HEK293T (cell line): ENCODE measurements around the gene ADAD2.

Experiments used
- CTCF ChIA-PET: fragments of 350-600 bp; formaldehyde crosslinking; extraction: SDS; loops from one replicate; lab custom pipeline; 2021; ENCODE audit warnings: antibody characterized with exemption, inconsistent platforms; lab: Yijun Ruan, JAX
- POLR2A ChIA-PET: fragments of 350-600 bp; formaldehyde crosslinking; extraction: SDS; loops from one replicate; lab custom pipeline; 2020; ENCODE audit warnings: antibody characterized with exemption, inconsistent platforms; lab: Yijun Ruan, JAX
- DNase-seq: peaks from one replicate; pipeline ENCODE4 v3.0.0; 2012; ENCODE audit warnings: mixed read lengths; ENCODE audit errors: extremely low spot score
- ARNT ChIP-seq: fragments of 450-650 bp; IDR thresholded peaks from 2 replicates; pipeline ENCODE4 v1.6.1; 2017; ENCODE audit warnings: mild to moderate bottlenecking
- BHLHE40 ChIP-seq: fragments of 450-650 bp; IDR thresholded peaks from 2 replicates; pipeline ENCODE4 v1.6.1; 2016; ENCODE audit warnings: mild to moderate bottlenecking, moderate library complexity, borderline replicate concordance
- CTBP1 ChIP-seq: fragments of 450-650 bp; IDR thresholded peaks from 2 replicates; pipeline ENCODE4 v1.6.1; 2016; ENCODE audit warnings: borderline replicate concordance
- ELF4 ChIP-seq: fragments of 450-650 bp; IDR thresholded peaks from 2 replicates; pipeline ENCODE4 v1.6.1; 2017; ENCODE audit warnings: antibody characterized with exemption
- FOXA1 ChIP-seq: fragments of 450-650 bp; IDR thresholded peaks from 2 replicates; pipeline ENCODE4 v1.6.1; 2016; ENCODE audit warnings: mild to moderate bottlenecking
- FOXK2 ChIP-seq: fragments of 450-650 bp; IDR thresholded peaks from 2 replicates; pipeline ENCODE4 v1.6.1; 2016; ENCODE audit warnings: mild to moderate bottlenecking
- FOXM1 ChIP-seq: fragments of 450-650 bp; IDR thresholded peaks from 2 replicates; pipeline ENCODE4 v1.6.1; 2017; ENCODE audit warnings: mild to moderate bottlenecking, borderline replicate concordance
- HDGF ChIP-seq: fragments of 450-650 bp; IDR thresholded peaks from 2 replicates; pipeline ENCODE4 v1.6.1; 2017; ENCODE audit warnings: antibody characterized with exemption, borderline replicate concordance
- L3MBTL2 ChIP-seq: fragments of 450-650 bp; conservative IDR thresholded peaks from 2 replicates; pipeline ENCODE4 v1.6.1; 2016; ENCODE audit warnings: mild to moderate bottlenecking
- LEF1 ChIP-seq: fragments of 450-650 bp; IDR thresholded peaks from 2 replicates; pipeline ENCODE4 v1.6.1; 2017; ENCODE audit warnings: mild to moderate bottlenecking, borderline replicate concordance
- NFRKB ChIP-seq: fragments of 450-650 bp; IDR thresholded peaks from 2 replicates; pipeline ENCODE4 v1.6.1; 2016; ENCODE audit warnings: mild to moderate bottlenecking, moderate library complexity
- PKNOX1 ChIP-seq: fragments of 450-650 bp; IDR thresholded peaks from 2 replicates; pipeline ENCODE4 v1.6.1; 2016
- SP1 ChIP-seq: fragments of 450-650 bp; IDR thresholded peaks from 2 replicates; pipeline ENCODE4 v1.6.1; 2017
- SUZ12 ChIP-seq: fragments of 450-650 bp; IDR thresholded peaks from 2 replicates; pipeline ENCODE4 v1.6.1; 2016; ENCODE audit warnings: mild to moderate bottlenecking
- TARDBP ChIP-seq: fragments of 450-650 bp; IDR thresholded peaks from 2 replicates; pipeline ENCODE4 v1.6.1; 2016
- ZNF384 ChIP-seq: fragments of 450-650 bp; IDR thresholded peaks from 2 replicates; pipeline ENCODE4 v1.6.1; 2016

Gene ADAD2

GRCh38 chr16:84195201-84196093 lies 4.5 kb downstream of the ADAD2 start:
- POLR2A ChIA-PET, result interaction anchor here (0.9 kb wide), 1 partner anchor 8 kb away, joined by 3 read pairs; the partner anchor contains the start of gene TAF1C
- TF ChIP-seq ARNT (no peak), FOXM1 (no peak), NFRKB (no peak), BHLHE40 (no peak), FOXK2 (no peak), SUZ12 (no peak)
- CTCF ChIA-PET, result no interaction called here
- no peak for DNase-seq

GRCh38 chr16:84196101-84196500 lies 5.1 kb downstream of the ADAD2 start:
- DNase-seq, result no peak
- CTCF ChIA-PET, result no interaction called here
- POLR2A ChIA-PET, result interaction anchor here (0.9 kb wide), 1 partner anchor 9 kb away, joined by 3 read pairs; the partner anchor contains the start of gene TAF1C
- no peak for TF ChIP-seq FOXA1
- TF ChIP-seq TARDBP, result no peak
- TF ChIP-seq CTBP1, result no peak
- no peak for TF ChIP-seq SUZ12
- no peak for TF ChIP-seq L3MBTL2

GRCh38 chr16:84196727-84197394 lies 5.9 kb downstream of the ADAD2 start:
- POLR2A ChIA-PET, result no interaction called here
- TF ChIP-seq FOXK2 (no peak), PKNOX1 (no peak)
- DNase-seq, result no peak
- CTCF ChIA-PET, result no interaction called here

- ChIA-PET CTCF (no interaction called here), POLR2A (no interaction called here)
- TF ChIP-seq FOXM1, result no peak
- no peak for TF ChIP-seq FOXK2
- TF ChIP-seq SP1, result no peak
- TF ChIP-seq PKNOX1, result no peak
- no peak for TF ChIP-seq NFRKB
- TF ChIP-seq LEF1, result no peak
- no peak for TF ChIP-seq ELF4
- no peak for DNase-seq
Measured at GRCh38 chr16:84197466-84198128, 6.6 kb downstream of the ADAD2 start.

GRCh38 chr16:84198401-84198800 lies 7.4 kb downstream of the ADAD2 start:
- TF ChIP-seq ELF4, result no peak
- TF ChIP-seq TARDBP, result no peak
- no peak for TF ChIP-seq FOXA1
- no peak for TF ChIP-seq FOXK2
- no peak for TF ChIP-seq L3MBTL2
- TF ChIP-seq FOXM1, result no peak
- no peak for TF ChIP-seq ARNT
- no peak for TF ChIP-seq LEF1
- TF ChIP-seq SP1, result no peak
- no peak for TF ChIP-seq PKNOX1
- TF ChIP-seq BHLHE40, result no peak
- no peak for TF ChIP-seq ZNF384
- no peak for TF ChIP-seq HDGF
- TF ChIP-seq NFRKB, result no peak
- no peak for TF ChIP-seq SUZ12
- no peak for TF ChIP-seq CTBP1
- ChIA-PET POLR2A (no interaction called here), CTCF (interaction anchor here (0.8 kb wide), 1 partner anchor 11 kb away, joined by 4 read pairs; the partner anchor contains the start of gene TAF1C)
- no peak for DNase-seq

- ChIA-PET CTCF (interaction anchor here (0.8 kb wide), 1 partner anchor 12 kb away, joined by 4 read pairs; the partner anchor contains the start of gene TAF1C), POLR2A (no interaction called here)
- TF ChIP-seq FOXM1, result no peak
- TF ChIP-seq LEF1, result no peak
- TF ChIP-seq NFRKB, result no peak
- no peak for TF ChIP-seq BHLHE40
- TF ChIP-seq ELF4, result no peak
- no peak for TF ChIP-seq SP1
- no peak for DNase-seq
Measured at GRCh38 chr16:84199097-84199496, 8.1 kb downstream of the ADAD2 start.
